Activated CD4-positive, alpha-beta memory T cell treated with anti-CD3 and anti-CD28 coated beads for 36 hours (primary cell): ENCODE results near the gene MYADML2. TPM values are rescaled to one million over a fixed set of nuclear protein-coding genes. Genes with fewer than 3 reads are reported as not detected.

Experiments
- CTCF ChIA-PET: fragments of 350-600 bp; sonication (Branson Sonifier 250); formaldehyde crosslinking; loops from one replicate; lab custom pipeline; 2021; ENCODE audit warnings: antibody characterized with exemption, inconsistent platforms; lab: Charles Lee
- POLR2A ChIA-PET: fragments of 350-600 bp; sonication (Branson Sonifier 250); formaldehyde crosslinking; loops from one replicate; lab custom pipeline; 2021; ENCODE audit warnings: antibody characterized with exemption; lab: Charles Lee
- DNase-seq: peaks from one replicate; pipeline ENCODE4 v3.0.0-alpha.2; 2020
- H3K27ac Mint-ChIP-seq: one replicate; pipeline ENCODE4 v1.8.0; 2021; ENCODE audit warnings: mixed read lengths
- H3K27me3 Mint-ChIP-seq: one replicate; pipeline ENCODE4 v1.8.0; 2021; ENCODE audit warnings: mixed read lengths
- H3K36me3 Mint-ChIP-seq: one replicate; pipeline ENCODE4 v1.8.0; 2021; ENCODE audit warnings: mixed read lengths
- H3K4me1 Mint-ChIP-seq: one replicate; pipeline ENCODE4 v1.8.0; 2021; ENCODE audit warnings: low read depth, mixed read lengths
- H3K4me3 Mint-ChIP-seq: one replicate; pipeline ENCODE4 v1.8.0; 2021; ENCODE audit warnings: mild to moderate bottlenecking, mixed read lengths
- H3K9me3 Mint-ChIP-seq: one replicate; pipeline ENCODE4 v1.8.0; 2021; ENCODE audit warnings: mixed read lengths
- intact Hi-C: fragments of 100-400 bp; cut with micrococcal nuclease; formaldehyde crosslinking; loops from one replicate; pipeline ENCODE4 v1.15.1; 2023
- total RNA-seq, 2 experiments: library from RNA; stranded (reverse); gene quantifications; one replicate each; pipeline ENCODE4 v1.2.3, GENCODE V29; 2021

Gene MYADML2
- total RNA-seq, 2 experiments from 2014 or later = not detected

DNA sequence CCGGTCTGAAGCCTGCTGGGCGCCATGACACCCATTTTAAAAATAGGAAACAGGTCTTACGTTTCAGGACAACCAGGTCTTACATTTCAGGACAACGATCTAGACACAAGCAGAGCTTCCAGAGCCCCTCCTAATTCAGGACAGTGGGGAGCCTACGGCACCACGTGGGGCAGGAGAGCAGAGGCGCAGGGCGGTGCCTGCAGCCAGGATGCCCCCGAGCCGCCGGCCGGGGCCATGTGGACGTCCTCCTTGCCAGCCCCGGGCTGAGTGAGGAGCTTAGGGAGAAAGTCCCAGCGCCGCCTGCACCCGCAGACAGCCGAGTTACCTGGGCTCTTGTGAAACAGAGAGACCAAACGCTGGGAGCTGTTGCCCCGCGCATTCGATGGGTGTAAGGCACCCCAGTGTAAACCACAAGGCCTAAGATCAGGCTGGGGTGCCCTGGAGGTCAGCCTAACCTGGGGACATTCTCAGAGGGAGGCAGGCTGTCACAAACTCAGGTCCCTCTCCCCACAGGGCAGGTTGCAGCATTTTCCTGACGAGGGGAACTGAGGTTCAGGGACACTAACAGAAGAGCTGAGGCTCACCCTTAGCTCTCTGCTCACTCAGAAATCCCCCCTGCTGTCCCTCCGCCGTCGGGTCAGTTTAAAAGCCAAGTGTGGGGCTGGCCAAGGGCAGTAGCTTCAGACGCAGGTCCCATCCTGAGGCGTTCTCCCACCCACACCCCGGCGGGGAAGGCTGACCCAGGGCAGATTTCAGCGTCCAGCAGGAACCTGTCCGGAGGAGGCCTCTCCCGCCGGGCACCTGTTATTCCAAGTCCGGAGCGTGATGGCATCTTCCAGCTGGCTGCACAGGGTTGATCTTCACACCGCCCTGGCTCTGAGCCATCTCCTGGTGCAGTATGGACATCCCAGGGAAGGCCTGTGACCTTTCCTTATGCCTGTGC lies 15.7 kb upstream of the MYADML2 start:
- Mint-ChIP-seq H3K27me3 (peaks cover 19% of the 10 kb centered on the region), H3K4me1 (peaks cover 5% of the 10 kb centered on the region), H3K27ac (no peak overlapping the region), H3K36me3 (no peaks in the 10 kb centered on the region), H3K4me3 (peak overlapping the region; percentile 8), H3K9me3 (no peaks in the 10 kb centered on the region)
- DNase-seq = no peak
- ChIA-PET CTCF (interaction anchor here (1.1 to 5.7 kb wide), 3 partner anchors 28 to 191 kb away, joined by 3 to 174 read pairs (median 3); partner anchors contain the start of genes CENPX and LRRC45), POLR2A (interaction anchor here (0.6 kb wide), 1 partner anchor 35 kb away, joined by 4 read pairs; no protein-coding TSS in a partner anchor)
- intact Hi-C loops = loop anchor here (5.0 kb wide), 1 partner anchor 50 kb away; the partner anchor contains the start of gene PCYT2

- H3K4me3 Mint-ChIP-seq = peak overlapping the region; percentile 8
Observed at GRCh38 chr17:81961521-81962498, 14.8 kb upstream of the MYADML2 start.

GRCh38 chr17:81961087-81961511 lies 14.1 kb upstream of the MYADML2 start, which contains the start of gene NOTUM:
Gene NOTUM, minus strand, starts transcription at chr17:81961187. Its CDS starts 278 bp downstream, at chr17:81960909.
- intact Hi-C loops = loop anchor here (5.0 kb wide), 1 partner anchor 49 kb away; the partner anchor contains the start of gene PCYT2
- DNase-seq = no peak
- Mint-ChIP-seq H3K27ac (no peak within 1 kb of the TSS), H3K9me3 (no peaks in the 10 kb centered on the region), H3K36me3 (no peaks in the 10 kb centered on the region), H3K4me3 (no peak within 1 kb of the TSS), H3K4me1 (peaks cover 2% of the 10 kb centered on the region), H3K27me3 (peaks cover 19% of the 10 kb centered on the region)
- ChIA-PET CTCF (interaction anchor here (0.6 to 5.7 kb wide), 3 partner anchors 28 to 106 kb away, joined by 3 to 174 read pairs (median 4); partner anchors contain the start of genes CENPX and LRRC45), POLR2A (interaction anchor here (0.5 to 2.2 kb wide), 3 partner anchors 59 to 78 kb away, joined by 3 to 7 read pairs (median 6); partner anchors contain the start of gene DCXR)

More at GRCh38 chr17:81961521-81962498, 14.8 kb upstream of the MYADML2 start:
- intact Hi-C loops = loop anchor here (5.0 kb wide), 1 partner anchor 50 kb away; the partner anchor contains the start of gene PCYT2
- Mint-ChIP-seq H3K27me3 (peaks cover 19% of the 10 kb centered on the region), H3K36me3 (no peaks in the 10 kb centered on the region), H3K9me3 (no peaks in the 10 kb centered on the region), H3K4me1 (peaks cover 2% of the 10 kb centered on the region), H3K27ac (no peak overlapping the region)
- no peak for DNase-seq
- ChIA-PET CTCF (interaction anchor here (1.1 to 5.7 kb wide), 3 partner anchors 27 to 192 kb away, joined by 3 to 174 read pairs (median 3); partner anchors contain the start of genes CENPX and LRRC45), POLR2A (no interaction called here)

- CTCF ChIA-PET = interaction anchor here (0.6 to 5.7 kb wide), 47 partner anchors 8 to 257 kb away, joined by 3 to 174 read pairs (median 5); partner anchors contain the start of genes ASPSCR1, CENPX, DCXR and DUS1L
- Mint-ChIP-seq H3K27ac (no peak overlapping the region), H3K4me1 (peaks cover 2% of the 10 kb centered on the region), H3K9me3 (no peaks in the 10 kb centered on the region), H3K27me3 (peaks cover 19% of the 10 kb centered on the region), H3K4me3 (no peak overlapping the region), H3K36me3 (no peaks in the 10 kb centered on the region)
- intact Hi-C loops = loop anchor here (5.0 kb wide), 1 partner anchor 48 kb away; the partner anchor contains the start of gene PCYT2
- DNase-seq = no peak
- POLR2A ChIA-PET = interaction anchor here (0.5 to 2.2 kb wide), 6 partner anchors 33 to 78 kb away, joined by 3 to 7 read pairs (median 6); partner anchors contain the start of genes CENPX, DCXR, LRRC45 and MAFG
Observed at GRCh38 chr17:81960130-81960958, 13.3 kb upstream of the MYADML2 start.

DNA sequence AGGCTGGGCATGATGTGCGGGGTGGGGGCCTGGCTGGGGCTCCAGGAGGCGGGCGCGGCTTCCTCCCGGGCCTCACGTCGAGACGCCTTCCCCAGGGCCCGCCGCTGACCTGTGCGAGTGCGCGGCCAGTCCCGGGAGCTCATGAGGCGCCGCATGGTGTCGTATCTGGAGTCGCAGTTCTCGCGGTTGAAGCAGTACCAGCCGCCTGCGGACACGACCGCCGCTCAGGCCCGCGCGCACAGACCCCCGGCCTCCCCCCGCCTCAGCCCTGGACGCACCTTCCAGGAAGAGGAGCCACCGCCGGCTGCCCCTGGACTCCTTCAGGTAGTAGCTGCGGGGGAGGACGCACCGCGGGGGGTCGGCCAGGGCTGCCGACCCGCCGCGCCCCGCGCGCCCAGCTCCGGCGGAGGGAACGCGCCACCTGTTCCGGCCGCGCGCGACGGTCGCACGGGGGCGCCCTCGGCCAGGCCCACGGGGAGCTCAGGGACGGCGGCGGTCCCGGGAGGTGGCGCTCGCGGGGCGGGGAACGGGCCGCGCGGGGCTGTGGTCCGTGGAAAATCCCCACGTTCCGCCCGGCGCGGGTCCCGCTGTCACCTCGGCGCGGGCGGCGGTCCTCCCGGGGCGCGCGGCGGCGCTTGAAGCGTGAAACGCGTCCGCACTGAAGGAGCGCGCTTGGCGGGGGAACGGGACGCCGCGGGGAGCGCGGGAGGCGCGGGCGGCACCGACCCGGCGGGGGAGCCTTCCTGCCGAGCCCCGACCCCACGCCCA lies 12.5 kb upstream of the MYADML2 start:
- DNase-seq = peak; percentile 81
- peaks cover 2% of the 10 kb centered on the region for H3K4me1 Mint-ChIP-seq
- no peaks in the 10 kb centered on the region for H3K9me3 Mint-ChIP-seq
- ChIA-PET POLR2A (interaction anchor here (0.7 to 2.2 kb wide), 7 partner anchors 17 to 78 kb away, joined by 3 to 7 read pairs (median 6); partner anchors contain the start of genes ASPSCR1, CENPX, DCXR and LRRC45), CTCF (interaction anchor here (0.7 to 5.7 kb wide), 56 partner anchors 9 to 256 kb away, joined by 3 to 174 read pairs (median 4); partner anchors contain the start of genes ASPSCR1, CENPX, DCXR and DUS1L)
- H3K27me3 Mint-ChIP-seq = peaks cover 19% of the 10 kb centered on the region
- intact Hi-C loops = loop anchor here (1.0 to 5.0 kb wide), 2 partner anchors 47 to 64 kb away; partner anchors contain the start of genes LRRC45 and PCYT2
- no peak overlapping the region for H3K4me3 Mint-ChIP-seq
- no peaks in the 10 kb centered on the region for H3K36me3 Mint-ChIP-seq
- no peak overlapping the region for H3K27ac Mint-ChIP-seq

GRCh38 chr17:81958633-81959342 lies 11.8 kb upstream of the MYADML2 start:
- H3K27ac Mint-ChIP-seq = no peak overlapping the region
- no peaks in the 10 kb centered on the region for H3K36me3 Mint-ChIP-seq
- ChIA-PET POLR2A (interaction anchor here (0.9 to 2.2 kb wide), 5 partner anchors 18 to 79 kb away, joined by 5 to 7 read pairs (median 6); partner anchors contain the start of genes ASPSCR1, CENPX, DCXR and LRRC45), CTCF (interaction anchor here (0.7 to 5.7 kb wide), 54 partner anchors 9 to 256 kb away, joined by 3 to 174 read pairs (median 4); partner anchors contain the start of genes ASPSCR1, CENPX, DCXR and DUS1L)
- H3K4me3 Mint-ChIP-seq = peak overlapping the region; percentile 23
- intact Hi-C loops = loop anchor here (1.0 kb wide), 1 partner anchor 65 kb away; the partner anchor contains the start of gene LRRC45
- H3K9me3 Mint-ChIP-seq = no peaks in the 10 kb centered on the region
- peaks cover 19% of the 10 kb centered on the region for H3K27me3 Mint-ChIP-seq
- DNase-seq = no peak
- H3K4me1 Mint-ChIP-seq = peaks cover 2% of the 10 kb centered on the region

GRCh38 chr17:81957691-81958432 lies 10.8 kb upstream of the MYADML2 start:
- no peaks in the 10 kb centered on the region for H3K36me3 Mint-ChIP-seq
- DNase-seq = no peak
- H3K4me3 Mint-ChIP-seq = no peak overlapping the region
- no peaks in the 10 kb centered on the region for H3K9me3 Mint-ChIP-seq
- CTCF ChIA-PET = no interaction called here
- no peak overlapping the region for H3K27ac Mint-ChIP-seq
- intact Hi-C loops = no loop called here
- peaks cover 2% of the 10 kb centered on the region for H3K4me1 Mint-ChIP-seq
- POLR2A ChIA-PET = no interaction called here
- H3K27me3 Mint-ChIP-seq = peaks cover 19% of the 10 kb centered on the region

- DNase-seq = no peak
- Mint-ChIP-seq H3K36me3 (no peaks in the 10 kb centered on the region), H3K9me3 (no peaks in the 10 kb centered on the region), H3K4me1 (peaks cover 2% of the 10 kb centered on the region), H3K27me3 (peaks cover 14% of the 10 kb centered on the region), H3K4me3 (no peak overlapping the region), H3K27ac (no peak overlapping the region)
- CTCF ChIA-PET = no interaction called here
- POLR2A ChIA-PET = interaction anchor here (0.6 kb wide), 1 partner anchor 8 kb away, joined by 3 read pairs; no protein-coding TSS in a partner anchor
- intact Hi-C loops = no loop called here
Observed at GRCh38 chr17:81956607-81957589, 9.9 kb upstream of the MYADML2 start.
